Keratinocyte (primary cell): ENCODE measurements around the gene ANKRD55.

ENCODE experiments used
- EZH2 ChIP-seq: IDR thresholded peaks from one replicate; pipeline ENCODE4 v1.6.1; 2012; ENCODE audit warnings: inconsistent platforms, mild to moderate bottlenecking, low read length, moderate library complexity
- TF ChIP-seq, protein P1 (sequence below), 3 experiments: IDR thresholded peaks in 1 of 3; conservative IDR thresholded peaks in 1 of 3; optimal IDR thresholded peaks in 1 of 3; 2 replicates in 2 of 3; 3 replicates in 1 of 3; pipeline versions ENCODE3 to v1.5.1; 2011; ENCODE audit warnings: low read length in 3 of 3, mild to moderate bottlenecking in 3 of 3, moderate library complexity in 2 of 3, control low read depth in 1 of 3, inconsistent platforms in 1 of 3; ENCODE audit not compliant: insufficient read depth in 2 of 3; ENCODE audit errors: extremely low read depth in 1 of 3

DNA sequence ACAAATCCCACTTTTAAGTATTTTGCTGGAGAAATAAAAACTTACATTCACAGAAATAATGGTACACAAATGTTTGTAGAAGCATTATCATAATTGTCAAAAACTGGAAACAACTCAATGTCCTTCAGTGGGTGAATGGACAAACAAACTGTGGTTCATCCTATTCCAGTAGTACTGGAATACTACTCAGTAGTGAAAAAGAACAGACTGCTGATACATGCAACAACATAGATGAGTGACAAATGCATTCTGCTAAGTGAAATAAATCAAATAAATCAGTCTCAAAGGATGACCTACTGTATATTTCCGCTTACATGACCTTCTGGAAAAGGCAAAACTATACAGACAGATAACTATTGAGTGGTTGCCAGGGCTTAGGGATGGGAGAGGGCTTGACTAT, 114.1 kb downstream of the ANKRD55 start:
- TF ChIP-seq, protein P1, sequence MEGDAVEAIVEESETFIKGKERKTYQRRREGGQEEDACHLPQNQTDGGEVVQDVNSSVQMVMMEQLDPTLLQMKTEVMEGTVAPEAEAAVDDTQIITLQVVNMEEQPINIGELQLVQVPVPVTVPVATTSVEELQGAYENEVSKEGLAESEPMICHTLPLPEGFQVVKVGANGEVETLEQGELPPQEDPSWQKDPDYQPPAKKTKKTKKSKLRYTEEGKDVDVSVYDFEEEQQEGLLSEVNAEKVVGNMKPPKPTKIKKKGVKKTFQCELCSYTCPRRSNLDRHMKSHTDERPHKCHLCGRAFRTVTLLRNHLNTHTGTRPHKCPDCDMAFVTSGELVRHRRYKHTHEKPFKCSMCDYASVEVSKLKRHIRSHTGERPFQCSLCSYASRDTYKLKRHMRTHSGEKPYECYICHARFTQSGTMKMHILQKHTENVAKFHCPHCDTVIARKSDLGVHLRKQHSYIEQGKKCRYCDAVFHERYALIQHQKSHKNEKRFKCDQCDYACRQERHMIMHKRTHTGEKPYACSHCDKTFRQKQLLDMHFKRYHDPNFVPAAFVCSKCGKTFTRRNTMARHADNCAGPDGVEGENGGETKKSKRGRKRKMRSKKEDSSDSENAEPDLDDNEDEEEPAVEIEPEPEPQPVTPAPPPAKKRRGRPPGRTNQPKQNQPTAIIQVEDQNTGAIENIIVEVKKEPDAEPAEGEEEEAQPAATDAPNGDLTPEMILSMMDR (optimal IDR thresholded peaks at IDR 0.05 in 1 of 3, IDR thresholded peaks at IDR 0.05 in 1 of 3, conservative IDR thresholded peaks at IDR 0.05 in 1 of 3; ENCODE audit: extremely low read depth in 1 of 3, insufficient read depth in 2 of 3, low read length in 3 of 3) = no peak
- no peak for TF ChIP-seq EZH2
